RWPE2 (cell line): ENCODE data around the gene TMPRSS3.

Experiments used
- ATAC-seq: fragments of 200-7000 bp; cut with Tn5 transposase; 3 replicates; pipeline ENCODE4 v1.9.1; 2021; ENCODE audit warnings: low read depth
- DNase-seq: peaks from one replicate; pipeline ENCODE4 v3.0.0-alpha.2; 2020; ENCODE audit warnings: low spot score
- H3K27ac ChIP-seq: fragments of 450-650 bp; 2 replicates; pipeline ENCODE4 v1.5.1; 2017; ENCODE audit warnings: mild to moderate bottlenecking; ENCODE audit not compliant: poor library complexity, severe bottlenecking
- H3K27me3 ChIP-seq: fragments of 250-450 bp; sonication (Bioruptor Pico); 2 replicates; pipeline ENCODE4 v1.5.1; 2021; ENCODE audit warnings: mild to moderate bottlenecking, moderate library complexity; ENCODE audit not compliant: insufficient read depth, poor library complexity, severe bottlenecking
- H3K36me3 ChIP-seq: fragments of 250-450 bp; sonication (Bioruptor Pico); 2 replicates; pipeline ENCODE4 v1.5.1; 2020; ENCODE audit warnings: low read depth, mild to moderate bottlenecking, moderate library complexity
- H3K4me1 ChIP-seq: fragments of 250-450 bp; sonication (Bioruptor Pico); 2 replicates; pipeline ENCODE4 v1.5.1; 2021; ENCODE audit warnings: mild to moderate bottlenecking, moderate library complexity; ENCODE audit not compliant: insufficient read depth, poor library complexity, severe bottlenecking
- H3K4me3 ChIP-seq: fragments of 250-450 bp; sonication (Bioruptor Pico); 2 replicates; pipeline ENCODE4 v1.5.1; 2021; ENCODE audit warnings: mild to moderate bottlenecking, moderate library complexity; ENCODE audit not compliant: severe bottlenecking
- H3K9me3 ChIP-seq: fragments of 250-450 bp; sonication (Bioruptor Pico); 2 replicates; pipeline ENCODE4 v1.5.1; 2021; ENCODE audit warnings: mild to moderate bottlenecking, moderate library complexity; ENCODE audit not compliant: severe bottlenecking
- CTCF ChIP-seq: fragments of 450-650 bp; IDR thresholded peaks from one replicate; pipeline ENCODE4 v1.5.1; 2017; ENCODE audit warnings: mild to moderate bottlenecking, moderate library complexity; ENCODE audit not compliant: poor library complexity, severe bottlenecking

TMPRSS3 gene

DNA sequence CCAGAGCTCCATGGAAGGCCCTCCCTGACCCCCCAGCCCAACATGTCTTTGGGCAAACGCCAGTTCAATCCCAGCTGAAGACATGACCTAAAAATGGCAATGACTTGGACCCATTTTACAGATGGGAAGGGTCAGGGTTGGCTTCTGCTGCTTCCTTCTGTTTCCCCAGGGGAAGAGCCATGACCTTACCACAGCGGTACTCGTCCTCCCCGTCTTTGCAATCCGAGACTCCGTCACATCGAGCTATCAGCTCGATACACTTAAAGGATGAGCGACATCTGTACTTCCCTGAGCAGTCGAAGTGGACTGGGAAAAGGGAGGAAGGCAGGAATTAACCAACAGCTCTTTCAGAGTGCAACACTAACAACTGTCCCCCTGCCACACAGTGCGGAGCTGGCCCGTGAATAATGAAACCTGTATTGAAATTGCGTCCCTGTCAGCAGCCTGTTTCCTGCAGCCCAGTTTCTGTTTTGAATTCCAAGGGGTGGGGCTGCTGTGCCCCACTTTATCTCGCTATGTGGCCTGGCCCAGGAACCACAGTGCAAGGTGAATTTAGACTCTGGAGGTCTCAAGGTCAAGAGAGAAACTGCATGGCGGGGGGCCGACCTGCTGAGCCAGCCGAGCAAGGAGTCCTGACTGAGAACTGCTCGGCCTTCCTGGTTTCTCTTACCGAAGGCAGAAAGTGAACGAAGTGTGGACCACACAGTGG is 7.0 kb downstream of the TMPRSS3 start:
- no peaks in the 10 kb centered on the region for H3K36me3 ChIP-seq
- H3K27ac ChIP-seq: no peak overlapping the region
- H3K27me3 ChIP-seq: no peaks in the 10 kb centered on the region
- H3K9me3 ChIP-seq: no peaks in the 10 kb centered on the region
- H3K4me1 ChIP-seq: no peaks in the 10 kb centered on the region
- no peak overlapping the region for H3K4me3 ChIP-seq
- TF ChIP-seq CTCF: no peak
- ATAC-seq (no peak), DNase-seq (no peak)

DNA sequence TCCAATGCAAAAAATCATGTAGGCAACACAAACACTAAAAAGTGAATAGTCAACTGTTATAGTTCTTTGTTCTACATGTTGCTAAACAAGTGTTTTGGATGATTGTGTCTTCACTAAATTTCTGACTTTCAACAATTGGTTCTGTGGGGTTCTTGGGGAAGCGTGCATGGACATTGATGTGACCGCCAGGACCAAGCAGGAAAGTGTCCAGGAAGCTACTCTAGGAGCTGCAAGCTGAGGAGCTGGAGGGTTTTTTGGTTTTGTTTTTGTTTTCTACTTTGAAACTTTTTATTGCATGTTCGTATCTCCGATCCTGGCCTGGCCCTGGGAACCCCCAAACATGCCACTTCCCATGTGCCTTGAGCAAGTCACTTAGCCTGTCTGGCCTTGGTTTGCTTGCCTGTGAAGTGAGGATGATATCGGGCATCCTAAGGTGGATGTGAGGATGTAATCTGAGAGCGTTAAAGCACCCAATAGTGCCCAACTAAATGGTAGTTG is 8.0 kb downstream of the TMPRSS3 start:
- Histone ChIP-seq H3K27me3 (no peaks in the 10 kb centered on the region), H3K4me3 (no peak overlapping the region), H3K4me1 (no peaks in the 10 kb centered on the region), H3K36me3 (no peaks in the 10 kb centered on the region), H3K9me3 (no peaks in the 10 kb centered on the region), H3K27ac (no peak overlapping the region)
- TF ChIP-seq CTCF: no peak
- no peak for DNase-seq
- ATAC-seq: no peak

- DNase-seq (no peak), ATAC-seq (no peak)
- H3K27me3 ChIP-seq: no peaks in the 10 kb centered on the region
- H3K9me3 ChIP-seq: no peaks in the 10 kb centered on the region
- no peaks in the 10 kb centered on the region for H3K36me3 ChIP-seq
- no peak overlapping the region for H3K27ac ChIP-seq
- no peak for TF ChIP-seq CTCF
- H3K4me1 ChIP-seq: no peaks in the 10 kb centered on the region
- H3K4me3 ChIP-seq: no peak overlapping the region
Observed at GRCh38 chr21:42387164-42387563, 8.7 kb downstream of the TMPRSS3 start.

DNA sequence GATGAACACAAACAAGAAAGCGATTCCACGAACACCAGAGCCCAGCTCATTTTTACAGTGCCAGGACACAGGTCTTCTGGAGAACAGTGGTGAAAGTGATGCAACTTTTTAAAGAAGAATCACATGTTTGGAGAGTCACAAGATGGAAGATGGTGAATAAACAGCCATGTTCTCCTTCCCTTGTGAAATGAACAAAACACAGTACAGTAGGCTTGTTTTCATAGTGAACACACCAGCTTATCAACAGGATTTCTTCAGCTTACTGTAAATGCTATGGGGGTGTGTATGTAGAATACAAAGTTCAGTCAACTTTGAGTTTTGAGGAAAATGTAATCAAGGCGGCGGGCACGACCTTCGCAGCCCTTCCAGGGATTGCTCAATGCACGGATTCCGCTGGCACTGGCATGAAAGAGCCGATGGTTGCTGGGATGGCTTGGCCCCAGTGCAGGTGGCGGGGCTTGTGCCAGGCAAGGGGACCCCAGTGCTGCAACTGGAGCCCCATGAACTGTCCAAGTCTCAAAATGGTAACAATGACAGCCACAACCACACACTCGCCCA is 9.7 kb downstream of the TMPRSS3 start:
- ATAC-seq: no peak
- no peaks in the 10 kb centered on the region for H3K9me3 ChIP-seq
- no peak overlapping the region for H3K27ac ChIP-seq
- H3K27me3 ChIP-seq: no peaks in the 10 kb centered on the region
- TF ChIP-seq CTCF: no peak
- H3K4me1 ChIP-seq: no peaks in the 10 kb centered on the region
- no peak overlapping the region for H3K4me3 ChIP-seq
- H3K36me3 ChIP-seq: no peaks in the 10 kb centered on the region
- no peak for DNase-seq

GRCh38 chr21:42385619-42386018 is 10.2 kb downstream of the TMPRSS3 start:
- no peak overlapping the region for H3K27ac ChIP-seq
- H3K27me3 ChIP-seq: no peaks in the 10 kb centered on the region
- H3K36me3 ChIP-seq: no peaks in the 10 kb centered on the region
- H3K4me3 ChIP-seq: no peak overlapping the region
- no peak for ATAC-seq
- H3K9me3 ChIP-seq: no peaks in the 10 kb centered on the region
- H3K4me1 ChIP-seq: no peaks in the 10 kb centered on the region
- peak; percentile 25 for DNase-seq
- no peak for TF ChIP-seq CTCF
